ENCODE data around the gene PLEKHA8. TPM values are rescaled to one million over a fixed set of nuclear protein-coding genes. Genes with fewer than 3 reads are reported as not detected.

Gene PLEKHA8
- total RNA-seq, 1 donor, result 13.8 TPM

GRCh38 chr7:30155481-30155880, 127.3 kb downstream of the PLEKHA8 start:
- Histone ChIP-seq H3K4me1 (ENCODE audit: insufficient read depth, low read length) (peaks cover 7% of the 10 kb centered on the region), H4K20me1 (ENCODE audit: insufficient read depth, low read length) (no peaks in the 10 kb centered on the region), H3K4me2 (ENCODE audit: insufficient read depth, low read length) (no peak overlapping the region), H3K27me3 (ENCODE audit: insufficient read depth, low read length) (no peaks in the 10 kb centered on the region), H3K79me2 (ENCODE audit: insufficient read depth, low read length) (no peaks in the 10 kb centered on the region), H2AFZ (ENCODE audit: low read length) (no peak overlapping the region), H3K9me3 (ENCODE audit: low read depth, low read length) (no peaks in the 10 kb centered on the region), H3K27ac (ENCODE audit: low read depth, low read length) (no peak overlapping the region), H3K4me3 (ENCODE audit: insufficient read depth, low read length) (no peak overlapping the region), H3K36me3 (ENCODE audit: insufficient read depth, low read length) (peaks cover 2% of the 10 kb centered on the region)
- DNase-seq (ENCODE audit: insufficient read length, low spot score, missing footprints), result no peak
- no peak for TF ChIP-seq CTCF (IDR thresholded peaks at IDR 0.05; ENCODE audit: extremely low read depth, low read depth, low read length)

- H3K4me1 ChIP-seq (ENCODE audit: insufficient read depth, low read length), result peaks cover 9% of the 10 kb centered on the region
- no peaks in the 10 kb centered on the region for H3K27me3 ChIP-seq (ENCODE audit: insufficient read depth, low read length)
- H3K4me2 ChIP-seq (ENCODE audit: insufficient read depth, low read length), result no peak overlapping the region
- no peak for DNase-seq (ENCODE audit: insufficient read length, low spot score, missing footprints)
- H3K36me3 ChIP-seq (ENCODE audit: insufficient read depth, low read length), result no peaks in the 10 kb centered on the region
- H2AFZ ChIP-seq (ENCODE audit: low read length), result no peak overlapping the region
- H4K20me1 ChIP-seq (ENCODE audit: insufficient read depth, low read length), result no peaks in the 10 kb centered on the region
- no peaks in the 10 kb centered on the region for H3K79me2 ChIP-seq (ENCODE audit: insufficient read depth, low read length)
- TF ChIP-seq CTCF (IDR thresholded peaks at IDR 0.05; ENCODE audit: extremely low read depth, low read depth, low read length), result no peak
- no peaks in the 10 kb centered on the region for H3K9me3 ChIP-seq (ENCODE audit: low read depth, low read length)
- no peak overlapping the region for H3K4me3 ChIP-seq (ENCODE audit: insufficient read depth, low read length)
- H3K27ac ChIP-seq (ENCODE audit: low read depth, low read length), result no peak overlapping the region
Observed at GRCh38 chr7:30157204-30157603, 129.0 kb downstream of the PLEKHA8 start.

GRCh38 chr7:30159163-30159562, 131.0 kb downstream of the PLEKHA8 start:
- Histone ChIP-seq H3K27ac (ENCODE audit: low read depth, low read length) (no peak overlapping the region), H3K4me3 (ENCODE audit: insufficient read depth, low read length) (no peak overlapping the region), H3K4me1 (ENCODE audit: insufficient read depth, low read length) (peaks cover 28% of the 10 kb centered on the region), H3K27me3 (ENCODE audit: insufficient read depth, low read length) (no peaks in the 10 kb centered on the region), H3K4me2 (ENCODE audit: insufficient read depth, low read length) (no peak overlapping the region), H4K20me1 (ENCODE audit: insufficient read depth, low read length) (no peaks in the 10 kb centered on the region), H3K9me3 (ENCODE audit: low read depth, low read length) (no peaks in the 10 kb centered on the region), H2AFZ (ENCODE audit: low read length) (no peak overlapping the region), H3K36me3 (ENCODE audit: insufficient read depth, low read length) (no peaks in the 10 kb centered on the region), H3K79me2 (ENCODE audit: insufficient read depth, low read length) (no peaks in the 10 kb centered on the region)
- no peak for TF ChIP-seq CTCF (IDR thresholded peaks at IDR 0.05; ENCODE audit: extremely low read depth, low read depth, low read length)
- DNase-seq (ENCODE audit: insufficient read length, low spot score, missing footprints), result no peak

GRCh38 chr7:30159698-30160143, 131.5 kb downstream of the PLEKHA8 start:
- TF ChIP-seq CTCF (IDR thresholded peaks at IDR 0.05; ENCODE audit: extremely low read depth, low read depth, low read length), result peak; percentile 20
- H2AFZ ChIP-seq (ENCODE audit: low read length), result no peak overlapping the region
- peaks cover 32% of the 10 kb centered on the region for H3K4me1 ChIP-seq (ENCODE audit: insufficient read depth, low read length)
- DNase-seq (ENCODE audit: insufficient read length, low spot score, missing footprints), result no peak
- no peaks in the 10 kb centered on the region for H4K20me1 ChIP-seq (ENCODE audit: insufficient read depth, low read length)
- no peak overlapping the region for H3K4me3 ChIP-seq (ENCODE audit: insufficient read depth, low read length)
- H3K79me2 ChIP-seq (ENCODE audit: insufficient read depth, low read length), result no peaks in the 10 kb centered on the region
- no peaks in the 10 kb centered on the region for H3K9me3 ChIP-seq (ENCODE audit: low read depth, low read length)
- no peaks in the 10 kb centered on the region for H3K36me3 ChIP-seq (ENCODE audit: insufficient read depth, low read length)
- H3K27ac ChIP-seq (ENCODE audit: low read depth, low read length), result no peak overlapping the region
- H3K27me3 ChIP-seq (ENCODE audit: insufficient read depth, low read length), result no peaks in the 10 kb centered on the region
- no peak overlapping the region for H3K4me2 ChIP-seq (ENCODE audit: insufficient read depth, low read length)

Data from osteoblast (primary cell).